ENCODE measurements around the gene CRIP2.

- TF ChIP-seq BHLHE40 (IDR thresholded peaks at IDR 0.05; ENCODE audit: borderline replicate concordance) (no peak), L3MBTL2 (conservative IDR thresholded peaks at IDR 0.05) (no peak), SP1 (IDR thresholded peaks at IDR 0.05) (no peak), ELF4 (IDR thresholded peaks at IDR 0.05) (no peak), FOXM1 (IDR thresholded peaks at IDR 0.05; ENCODE audit: borderline replicate concordance) (no peak), CTBP1 (IDR thresholded peaks at IDR 0.05; ENCODE audit: borderline replicate concordance) (no peak), FOXA1 (IDR thresholded peaks at IDR 0.05) (no peak), HDGF (IDR thresholded peaks at IDR 0.05; ENCODE audit: borderline replicate concordance) (no peak), SUZ12 (IDR thresholded peaks at IDR 0.05) (no peak), FOXK2 (IDR thresholded peaks at IDR 0.05) (no peak)
Observed at GRCh38 chr14:105528586-105529318, 54.1 kb downstream of the CRIP2 start.

Data from HEK293T (cell line).